Spinal cord (tissue), 10 donors: ENCODE data around the gene WDR27. TPM values are rescaled to one million over a fixed set of nuclear protein-coding genes. Genes with fewer than 3 reads are reported as not detected.
"Not testable (repeated sequence)": the region's sequence is repeated elsewhere in the genome, so short reads cannot be mapped to it uniquely, and the experiment has no call there.

Source experiments
- DNase-seq, 6 donors: peaks; one replicate each; pipeline versions ENCODE4 v3.0.0 to v3.0.0-alpha.2; 2013 to 2015; ENCODE audit warnings: low spot score in 6 of 6, low read depth in 4 of 6
- H3K27ac ChIP-seq: one replicate; pipeline ENCODE4 v1.5.1; 2013; ENCODE audit warnings: low read depth, low read length, control low read depth
- H3K27me3 ChIP-seq: one replicate; pipeline ENCODE4 v1.6.1; 2013; ENCODE audit warnings: low read length; ENCODE audit not compliant: control insufficient read depth, insufficient read depth
- H3K36me3 ChIP-seq: one replicate; pipeline ENCODE4 v1.6.1; 2013; ENCODE audit warnings: low read length; ENCODE audit not compliant: control insufficient read depth, insufficient read depth
- H3K4me1 ChIP-seq: one replicate; pipeline ENCODE4 v1.6.1; 2013; ENCODE audit warnings: low read length; ENCODE audit not compliant: control insufficient read depth, insufficient read depth
- H3K4me3 ChIP-seq: one replicate; pipeline ENCODE4 v1.5.1; 2013; ENCODE audit warnings: low read depth, low read length, control low read depth
- H3K9me3 ChIP-seq: one replicate; pipeline ENCODE4 v1.6.1; 2013; ENCODE audit warnings: low read length; ENCODE audit not compliant: control insufficient read depth, insufficient read depth
- WGBS: methylation state at CpG from one replicate; pipeline ENCODE4 v1.1.5; 2013; ENCODE audit warnings: missing lambda C conversion rate; ENCODE audit not compliant: insufficient coverage; 5-methylcytosine and 5-hydroxymethylcytosine counted together
- polyA plus RNA-seq, 2 donors: library from polyadenylated mRNA; unstranded; fragments of 120-200 nt; gene quantifications; one replicate each; pipeline ENCODE4 v1.2.1, GENCODE V29; 2013; ENCODE audit not compliant: insufficient read length in 2 of 2
- total RNA-seq, 2 donors: library from RNA; depleted of rRNA in 1 of 2; stranded (reverse); fragments of 120-200 nt in 1 of 2; fragments of >200 nt in 1 of 2; gene quantifications; one replicate each; pipeline versions ENCODE4 v1.2.3 to v1.2.4, GENCODE V29; 2013 to 2014
- donor health status: healthy.

The WDR27 gene
- total and polyA plus RNA-seq, 4 donors, result 29.5 to 69.3 (median 49.1) TPM

DNA sequence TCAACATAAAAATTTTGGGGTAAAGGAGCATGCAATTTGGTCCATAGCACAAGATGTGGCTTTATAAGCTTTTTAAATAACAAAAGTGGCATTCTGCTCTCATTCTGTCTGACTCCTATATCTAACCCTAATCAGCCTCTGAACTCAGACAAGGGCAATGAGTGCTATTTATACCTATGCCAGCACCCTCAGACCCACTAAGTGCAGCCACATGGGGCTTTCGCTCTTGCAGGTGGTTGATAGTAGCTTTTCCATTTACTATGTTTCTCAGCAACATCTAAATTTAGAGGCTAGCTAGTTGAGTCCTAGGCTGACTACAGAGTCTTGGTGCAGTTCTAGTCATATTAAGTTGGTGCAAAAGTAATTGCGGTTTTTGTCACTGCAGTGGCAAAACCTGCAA lies 231.0 kb downstream of the WDR27 start:
- no peaks in the 10 kb centered on the region for H3K27me3 ChIP-seq
- WGBS, result 100% methylated on average over 1 of the region's 2 CpGs
- DNase-seq, result no peak
- H3K4me3 ChIP-seq, result no peak overlapping the region
- H3K9me3 ChIP-seq, result peaks cover 11% of the 10 kb centered on the region
- no peak overlapping the region for H3K27ac ChIP-seq
- no peaks in the 10 kb centered on the region for H3K36me3 ChIP-seq
- H3K4me1 ChIP-seq, result no peaks in the 10 kb centered on the region

DNA sequence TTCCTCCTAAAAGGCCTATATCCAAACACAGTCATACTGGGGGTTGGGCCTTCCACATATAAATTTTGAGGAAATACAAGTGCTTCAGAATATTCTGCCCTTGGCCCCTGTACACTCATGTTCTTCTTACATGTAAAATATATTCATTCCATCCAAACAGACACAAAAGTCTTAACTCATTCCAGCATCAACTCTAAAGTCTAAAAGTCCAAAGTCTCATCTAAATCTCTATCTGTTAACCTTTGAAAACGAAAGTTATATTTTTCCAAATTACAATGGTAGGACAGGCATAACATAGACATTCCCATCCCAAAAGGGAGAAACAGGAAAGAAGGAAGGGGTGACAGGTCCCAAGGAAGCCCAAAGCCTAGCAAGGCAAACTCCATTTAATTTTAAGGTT lies 232.8 kb downstream of the WDR27 start:
- DNase-seq, result no peak
- no peak overlapping the region for H3K4me3 ChIP-seq
- H3K27me3 ChIP-seq, result no peaks in the 10 kb centered on the region
- WGBS, result no CpG with 5 or more reads among the region's 1 CpG
- no peak overlapping the region for H3K27ac ChIP-seq
- H3K36me3 ChIP-seq, result no peaks in the 10 kb centered on the region
- H3K9me3 ChIP-seq, result peaks cover 10% of the 10 kb centered on the region
- H3K4me1 ChIP-seq, result no peaks in the 10 kb centered on the region

DNA sequence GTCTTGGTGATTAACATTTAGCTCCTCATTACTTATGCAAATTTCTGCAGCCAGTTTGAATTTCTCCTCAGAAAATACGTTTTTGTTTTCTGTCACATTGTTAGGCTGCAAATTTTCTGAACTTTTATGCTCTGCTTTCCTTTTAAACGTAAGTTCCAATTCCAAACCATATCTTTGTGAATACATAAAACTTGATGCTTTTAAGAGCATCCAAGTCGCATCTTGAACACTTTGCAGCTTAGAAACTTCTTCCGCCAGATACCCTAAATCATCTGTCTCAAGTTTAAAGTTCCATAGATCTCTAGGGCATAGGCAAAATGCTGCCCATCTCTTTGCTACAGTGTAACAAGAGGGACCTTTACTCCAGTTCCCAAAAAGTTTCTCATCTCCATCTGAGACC lies 234.1 kb downstream of the WDR27 start:
- not testable (repeated sequence) for H3K9me3 ChIP-seq, H3K4me1 ChIP-seq, H3K27ac ChIP-seq, H3K27me3 ChIP-seq, H3K36me3 ChIP-seq, H3K4me3 ChIP-seq, DNase-seq
- 87% methylated on average over 3 of the region's 4 CpGs for WGBS

DNA sequence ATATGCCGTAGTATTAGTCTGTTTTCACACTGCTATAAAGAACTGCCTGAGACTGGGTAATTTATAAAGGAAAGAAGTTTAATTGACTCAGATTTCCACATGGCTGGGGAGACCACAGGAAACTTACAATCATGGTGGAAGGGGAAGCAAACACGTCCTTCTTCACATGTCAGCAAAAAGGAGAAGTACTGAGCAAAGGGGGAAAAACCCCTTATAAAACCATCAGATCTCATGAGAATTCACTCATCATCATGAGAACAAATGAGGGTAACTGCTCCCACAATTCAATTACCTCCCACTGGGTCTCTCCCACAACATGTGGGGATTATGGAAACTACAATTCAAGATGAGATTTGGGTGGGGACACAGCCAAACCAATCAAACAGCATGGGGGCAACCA lies 235.6 kb downstream of the WDR27 start:
- H3K27ac ChIP-seq, H3K27me3 ChIP-seq, DNase-seq, H3K4me3 ChIP-seq, H3K4me1 ChIP-seq, H3K9me3 ChIP-seq, H3K36me3 ChIP-seq: not testable (repeated sequence)
- no CpG with 5 or more reads among the region's 2 CpGs for WGBS

DNA sequence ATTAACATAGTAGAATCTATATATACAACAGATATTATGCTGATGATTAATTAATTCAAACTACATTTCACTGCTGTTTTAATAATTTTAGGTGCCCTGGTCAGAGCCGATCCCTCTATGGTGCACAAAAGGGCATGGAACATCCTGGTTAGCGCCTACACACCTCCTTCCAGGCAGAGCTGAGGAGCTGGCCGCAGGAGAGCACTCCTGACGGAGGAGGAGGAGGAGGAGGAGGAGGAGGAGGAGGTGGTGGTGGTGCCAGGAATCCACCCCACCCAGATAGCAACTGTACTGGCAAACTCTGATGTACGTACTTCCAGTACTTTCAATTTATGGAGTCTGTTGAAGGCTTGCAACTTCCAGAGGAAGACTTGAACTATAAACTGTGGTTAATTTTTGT lies 244.1 kb downstream of the WDR27 start:
- no peaks in the 10 kb centered on the region for H3K4me1 ChIP-seq
- H3K9me3 ChIP-seq, result no peaks in the 10 kb centered on the region
- WGBS, result no CpG with 5 or more reads among the region's 5 CpGs
- H3K4me3 ChIP-seq, result no peak overlapping the region
- no peaks in the 10 kb centered on the region for H3K27me3 ChIP-seq
- DNase-seq, result no peak
- peaks cover 3% of the 10 kb centered on the region for H3K36me3 ChIP-seq
- no peak overlapping the region for H3K27ac ChIP-seq

DNA sequence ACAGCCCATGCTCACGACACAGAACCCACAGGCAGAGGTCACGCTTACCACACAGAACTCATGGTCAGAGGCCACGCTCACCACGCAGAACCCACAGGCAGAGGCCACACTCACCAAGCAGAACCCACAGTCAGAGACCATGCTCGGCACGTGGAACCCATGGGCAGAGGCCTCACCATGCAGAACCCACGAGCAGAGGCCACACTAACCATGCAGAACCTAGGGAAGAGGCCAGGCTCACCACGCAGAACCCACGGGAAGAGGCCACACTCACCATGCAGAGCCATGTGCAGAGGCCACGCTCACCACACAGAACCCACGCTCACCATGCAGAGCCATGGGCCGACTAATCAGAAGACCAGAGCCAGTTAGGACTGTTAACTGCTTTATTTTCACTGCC lies 245.0 kb downstream of the WDR27 start:
- DNase-seq, result no peak
- peaks cover 3% of the 10 kb centered on the region for H3K36me3 ChIP-seq
- H3K4me1 ChIP-seq, result no peaks in the 10 kb centered on the region
- H3K9me3 ChIP-seq, result no peaks in the 10 kb centered on the region
- WGBS, result 95% methylated on average over 9 of the region's 12 CpGs
- no peak overlapping the region for H3K4me3 ChIP-seq
- no peaks in the 10 kb centered on the region for H3K27me3 ChIP-seq
- no peak overlapping the region for H3K27ac ChIP-seq

DNA sequence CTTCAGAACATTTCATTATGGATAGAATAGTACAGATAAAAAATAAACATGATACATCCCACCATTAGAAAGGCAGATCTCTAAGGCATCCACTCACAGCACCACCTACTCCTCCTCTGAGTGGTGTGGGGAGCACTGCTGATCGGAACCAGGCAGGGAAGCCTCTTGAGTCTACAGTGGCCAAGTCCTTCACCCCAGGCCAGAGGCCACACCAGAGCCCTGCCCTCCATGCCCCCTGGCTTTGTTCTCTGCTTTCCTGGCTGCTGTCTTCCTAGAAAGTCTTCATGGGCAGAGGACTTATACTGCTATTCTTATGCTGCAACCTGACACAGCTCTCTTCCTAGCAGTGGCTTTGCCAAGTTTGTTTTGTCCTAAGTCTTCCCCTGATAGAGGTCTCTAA lies 246.4 kb downstream of the WDR27 start:
- no peak for DNase-seq
- no peaks in the 10 kb centered on the region for H3K9me3 ChIP-seq
- 91% methylated on average over 1 of the region's 1 CpG for WGBS

DNA sequence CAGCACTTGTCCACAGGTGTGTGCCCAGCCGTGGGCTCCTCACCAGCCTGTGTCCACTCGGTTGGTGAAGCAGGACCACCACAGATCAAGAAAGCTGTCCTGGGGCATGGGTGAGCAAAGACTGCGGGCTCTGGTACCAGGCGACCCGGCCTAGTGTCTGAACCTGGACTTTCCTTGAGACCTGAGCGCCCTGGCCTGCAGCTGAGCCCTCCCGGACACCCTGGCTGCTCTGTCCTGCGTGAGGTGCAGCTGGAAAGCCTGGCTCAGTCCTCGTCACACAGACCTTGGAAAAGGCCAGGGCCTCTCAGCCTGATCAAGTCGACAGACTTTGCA lies 247.0 kb downstream of the WDR27 start:
- H3K9me3 ChIP-seq, result no peaks in the 10 kb centered on the region
- H3K27ac ChIP-seq, result no peak overlapping the region
- 91% methylated on average over 9 of the region's 10 CpGs for WGBS
- peaks cover 7% of the 10 kb centered on the region for H3K4me1 ChIP-seq
- no peak for DNase-seq
- peaks cover 3% of the 10 kb centered on the region for H3K36me3 ChIP-seq
- no peak overlapping the region for H3K4me3 ChIP-seq
- H3K27me3 ChIP-seq, result no peaks in the 10 kb centered on the region

More for the DNA sequence above, 246.4 kb downstream of the WDR27 start:
- Histone ChIP-seq H3K27me3 (no peaks in the 10 kb centered on the region), H3K4me3 (no peak overlapping the region), H3K36me3 (peaks cover 3% of the 10 kb centered on the region), H3K4me1 (peaks cover 1% of the 10 kb centered on the region), H3K27ac (no peak overlapping the region)

DNA sequence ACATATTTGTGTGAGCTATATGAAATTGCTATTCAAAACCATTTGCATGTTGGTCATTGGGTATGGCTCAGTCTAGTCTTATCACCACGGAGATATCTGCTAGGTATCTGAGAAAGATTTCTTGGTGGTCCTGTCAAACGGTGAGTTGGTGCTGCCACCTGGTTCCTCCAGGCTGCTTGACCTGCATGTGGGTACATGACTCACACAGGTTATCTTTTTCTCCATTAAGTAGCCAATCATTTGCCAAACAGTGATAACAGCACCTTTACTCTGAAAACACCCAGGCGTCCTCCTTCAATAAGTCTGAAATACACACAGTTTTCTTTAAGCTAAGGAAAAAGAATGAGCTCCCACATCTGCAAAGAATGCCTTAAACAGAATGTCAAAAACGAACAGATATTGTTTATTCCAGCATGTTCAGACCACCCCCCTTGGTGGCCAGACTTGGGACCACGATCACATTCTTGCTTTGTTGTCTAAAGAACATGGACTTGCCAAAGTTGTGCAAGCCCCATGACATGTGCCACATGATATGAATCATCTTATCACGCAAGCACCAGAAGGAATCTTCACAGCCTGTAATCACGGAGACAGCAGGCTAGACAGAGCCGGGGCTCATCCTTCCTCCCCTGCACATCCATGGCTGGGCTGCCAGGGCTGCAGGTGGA lies 247.5 kb downstream of the WDR27 start:
- no peak overlapping the region for H3K4me3 ChIP-seq
- H3K9me3 ChIP-seq, result no peaks in the 10 kb centered on the region
- WGBS, result 75% methylated on average over 8 of the region's 8 CpGs
- peaks cover 7% of the 10 kb centered on the region for H3K4me1 ChIP-seq
- peaks cover 3% of the 10 kb centered on the region for H3K36me3 ChIP-seq
- H3K27ac ChIP-seq, result no peak overlapping the region
- H3K27me3 ChIP-seq, result no peaks in the 10 kb centered on the region
- no peak for DNase-seq

DNA sequence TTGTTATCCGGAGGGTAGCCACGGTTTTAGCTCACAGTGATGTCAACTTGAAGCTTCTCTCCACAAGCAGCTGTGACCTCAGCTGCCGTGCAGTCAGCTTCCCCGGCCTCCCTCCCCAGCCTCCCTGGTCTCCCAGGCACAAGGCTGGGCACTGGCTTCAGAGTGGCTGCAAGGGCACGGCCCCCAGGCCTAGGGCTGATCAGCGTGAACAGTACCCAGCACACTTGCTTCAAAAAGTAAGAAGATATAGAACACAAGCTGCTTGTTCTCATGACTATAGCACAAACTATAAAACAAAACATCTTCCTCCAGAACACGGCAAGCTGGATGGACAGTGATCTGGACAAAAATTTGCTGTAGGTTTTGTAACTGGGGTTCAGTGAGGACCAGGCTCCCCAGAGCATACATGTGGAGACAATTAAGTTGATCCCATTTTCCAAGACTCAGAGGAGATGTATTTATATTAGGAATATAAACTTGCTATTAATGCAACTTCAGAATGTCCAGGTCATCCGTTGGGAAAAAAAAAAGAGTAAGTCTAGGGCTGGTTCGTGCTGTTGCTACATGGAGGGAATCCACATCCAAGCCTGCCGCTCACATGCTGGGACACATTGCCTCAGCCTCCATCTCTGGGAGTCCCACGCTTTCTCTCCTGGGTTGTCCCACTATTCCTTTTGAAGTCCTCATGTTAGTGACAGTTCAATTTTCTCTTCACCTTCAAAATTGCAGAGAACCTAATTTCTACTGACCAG lies 248.8 kb downstream of the WDR27 start:
- Histone ChIP-seq H3K4me3 (no peak overlapping the region), H3K27ac (peak overlapping the region; percentile 80), H3K27me3 (no peaks in the 10 kb centered on the region), H3K36me3 (peaks cover 3% of the 10 kb centered on the region), H3K4me1 (peaks cover 7% of the 10 kb centered on the region), H3K9me3 (no peaks in the 10 kb centered on the region)
- WGBS, result 83% methylated on average over 9 of the region's 11 CpGs
- DNase-seq, result no peak
